MM.1S (cell line): ENCODE data around the gene ARPC1A.
A peak's percentile ranks its signal among the peaks of the same experiment; 100 is the strongest.

ENCODE experiments used
- DNase-seq: peaks from one replicate; pipeline ENCODE4 v3.0.0-alpha.2; 2015
- H2AFZ ChIP-seq: fragments of 300-600 bp; sonication (generic); 2 replicates; pipeline ENCODE4 v1.6.0; 2016; ENCODE audit warnings: antibody characterized with exemption, low read length
- H3F3A ChIP-seq: fragments of 300-600 bp; sonication (generic); 2 replicates; pipeline ENCODE4 v1.6.1; 2016; ENCODE audit warnings: mild to moderate bottlenecking, antibody characterized with exemption, low read length, moderate library complexity, mixed read lengths; ENCODE audit not compliant: insufficient read depth
- H3K27ac ChIP-seq: fragments of 300-600 bp; sonication (generic); 2 replicates; pipeline ENCODE4 v1.5.1; 2016; ENCODE audit warnings: mild to moderate bottlenecking, low read length
- H3K27me3 ChIP-seq: fragments of 300-600 bp; sonication (generic); replicated peaks from 2 replicates; pipeline ENCODE4 v1.6.0; 2016; ENCODE audit warnings: low read length; ENCODE audit not compliant: insufficient read depth
- H3K36me3 ChIP-seq: fragments of 300-600 bp; sonication (generic); replicated peaks from 2 replicates; pipeline ENCODE4 v1.6.1; 2016; ENCODE audit warnings: mild to moderate bottlenecking, low read length, mixed read lengths; ENCODE audit not compliant: insufficient read depth
- H3K4me1 ChIP-seq: fragments of 300-600 bp; sonication (generic); 2 replicates; pipeline ENCODE4 v1.6.1; 2016; ENCODE audit warnings: low read length, mixed read lengths
- H3K4me2 ChIP-seq: fragments of 300-600 bp; sonication (generic); 2 replicates; pipeline ENCODE4 v1.6.0; 2016; ENCODE audit warnings: low read depth, low read length
- H3K4me3 ChIP-seq: fragments of 300-600 bp; sonication (generic); 2 replicates; pipeline ENCODE4 v1.5.1; 2016; ENCODE audit warnings: low read length, mixed read lengths
- H3K79me2 ChIP-seq: fragments of 300-600 bp; sonication (generic); 2 replicates; pipeline ENCODE4 v1.6.1; 2016; ENCODE audit warnings: mixed run types, low read length, mixed read lengths
- H3K9ac ChIP-seq: fragments of 300-600 bp; sonication (generic); 2 replicates; pipeline ENCODE4 v1.6.1; 2016; ENCODE audit warnings: low read length, mixed read lengths
- H3K9me2 ChIP-seq: fragments of 300-600 bp; sonication (generic); replicated peaks from 2 replicates; pipeline ENCODE4 v1.6.1; 2016; ENCODE audit warnings: mild to moderate bottlenecking, low read length, mixed read lengths; ENCODE audit not compliant: insufficient read depth
- H3K9me3 ChIP-seq: fragments of 300-600 bp; sonication (generic); replicated peaks from 2 replicates; pipeline ENCODE4 v1.6.1; 2016; ENCODE audit warnings: mild to moderate bottlenecking, low read length, mixed read lengths; ENCODE audit not compliant: insufficient read depth
- H4K20me1 ChIP-seq: fragments of 300-600 bp; sonication (generic); 2 replicates; pipeline ENCODE4 v1.6.1; 2016; ENCODE audit warnings: mild to moderate bottlenecking, low read length, moderate library complexity, mixed read lengths; ENCODE audit not compliant: insufficient read depth
- CTCF ChIP-seq: fragments of 300-600 bp; sonication (generic); IDR thresholded peaks from 2 replicates; pipeline ENCODE4 v1.5.1; 2016; ENCODE audit warnings: antibody characterized with exemption, low read length, mixed read lengths
- EZH2 ChIP-seq: fragments of 300-600 bp; sonication (generic); optimal IDR thresholded peaks from 2 replicates; pipeline ENCODE3; 2017; ENCODE audit warnings: low read depth, mild to moderate bottlenecking, antibody characterized with exemption, low read length, mixed read lengths
- EZH2phosphoT487 ChIP-seq: fragments of 300-600 bp; sonication (generic); IDR thresholded peaks from 2 replicates; pipeline ENCODE4 v1.6.1; 2018; ENCODE audit warnings: antibody characterized with exemption, low read length

The ARPC1A gene

DNA sequence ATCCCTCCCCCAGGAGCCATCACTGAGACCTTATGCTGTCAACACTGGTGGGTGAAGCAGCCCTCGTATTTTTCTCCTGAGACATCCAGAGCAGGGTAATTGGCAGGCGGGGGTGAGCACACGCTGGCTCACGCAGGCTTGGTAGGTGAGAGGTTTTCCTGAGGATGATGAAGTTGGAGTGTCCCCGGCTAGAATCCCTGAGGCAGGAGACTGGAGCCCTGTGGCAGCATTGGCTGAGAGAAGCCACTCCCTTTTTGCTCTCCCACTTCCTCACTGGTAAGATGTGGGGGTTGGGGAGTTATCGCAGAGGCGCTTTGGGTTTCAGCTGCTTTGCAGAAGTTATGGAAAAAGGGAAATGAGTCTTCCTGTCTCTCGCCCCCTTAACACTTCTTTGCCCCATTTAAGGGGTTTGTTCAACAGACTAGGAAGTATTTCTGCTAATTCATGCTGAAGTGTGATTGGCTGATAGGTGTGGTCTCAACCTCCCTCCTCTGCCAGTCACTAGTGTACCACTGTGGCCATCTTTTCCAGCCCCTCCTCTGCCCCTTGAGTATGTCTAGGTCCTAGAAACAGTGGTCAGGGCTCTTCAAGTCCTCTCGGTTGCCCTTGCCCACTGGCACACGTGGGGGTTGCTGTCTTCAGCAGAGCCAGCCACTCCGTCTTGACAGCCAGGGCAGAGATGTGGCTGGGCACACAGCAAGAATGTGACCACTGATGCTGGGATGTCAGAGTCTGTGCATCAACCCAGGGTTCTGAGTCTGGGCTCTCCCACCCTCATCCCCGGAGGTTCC lies 54.5 kb downstream of the ARPC1A start:
- Histone ChIP-seq H3K9me2 (no peaks in the 10 kb centered on the region), H3K9me3 (no peaks in the 10 kb centered on the region), H3K27me3 (no peaks in the 10 kb centered on the region), H3K36me3 (no peaks in the 10 kb centered on the region; the same call in 1 of the 2 replicates), H3F3A (peaks cover 35% of the 10 kb centered on the region), H3K79me2 (peaks cover 74% of the 10 kb centered on the region), H3K27ac (peak overlapping the region; percentile 79), H2AFZ (peak overlapping the region; percentile 52), H3K4me1 (peaks cover 25% of the 10 kb centered on the region), H3K4me2 (peak overlapping the region; percentile 90), H3K4me3 (peak overlapping the region; percentile 49), H4K20me1 (no peaks in the 10 kb centered on the region), H3K9ac (peak overlapping the region; percentile 62)
- TF ChIP-seq CTCF (no peak), EZH2phosphoT487 (no peak), EZH2 (no peak)
- DNase-seq: no peak

DNA sequence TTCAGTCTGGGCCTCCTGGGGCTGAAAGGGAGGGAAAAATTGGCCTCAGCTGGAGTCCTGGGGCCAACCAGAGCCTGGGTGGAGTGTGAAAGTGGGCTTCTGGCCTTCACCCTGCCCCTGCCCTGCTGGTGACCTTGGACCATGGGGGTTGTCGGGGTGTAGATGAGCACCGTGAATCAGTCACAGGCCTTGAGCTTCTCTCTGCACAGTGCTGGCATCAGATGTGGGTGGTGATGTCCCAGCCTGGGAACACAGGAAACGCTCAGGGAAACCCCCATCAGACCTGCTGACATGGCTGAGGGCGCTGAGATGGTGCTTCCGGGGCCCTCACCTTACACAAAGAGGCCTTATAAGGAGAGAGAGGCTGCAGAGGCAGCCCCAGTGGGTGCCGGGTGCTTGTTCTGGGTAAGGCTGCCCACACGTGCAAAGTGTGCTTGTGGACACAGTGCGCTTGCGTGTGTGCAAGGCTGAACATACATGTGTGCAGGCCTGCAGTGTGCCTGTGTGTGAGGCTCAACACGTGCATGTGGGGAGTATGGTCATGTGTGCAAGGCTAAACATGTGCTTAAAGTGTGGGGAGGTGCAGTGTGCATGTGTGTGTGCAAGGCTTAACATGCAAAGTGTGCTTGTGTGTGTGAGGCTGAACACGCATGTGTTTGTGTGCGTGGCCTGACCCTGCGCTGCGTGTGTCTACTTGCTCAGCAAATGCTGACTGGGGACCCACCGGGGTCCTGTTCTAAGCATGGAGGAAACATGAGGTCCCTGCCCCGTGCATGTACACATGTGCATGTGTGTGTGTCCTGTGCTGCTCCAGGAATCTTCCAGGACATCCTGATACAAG lies 55.3 kb downstream of the ARPC1A start:
- H4K20me1 ChIP-seq: no peaks in the 10 kb centered on the region
- no peaks in the 10 kb centered on the region for H3K9me2 ChIP-seq
- no peaks in the 10 kb centered on the region for H3K27me3 ChIP-seq
- peaks cover 65% of the 10 kb centered on the region for H3K79me2 ChIP-seq
- peaks cover 25% of the 10 kb centered on the region for H3K4me1 ChIP-seq
- no peaks in the 10 kb centered on the region for H3K9me3 ChIP-seq
- H3F3A ChIP-seq: peaks cover 35% of the 10 kb centered on the region
- peak overlapping the region; percentile 79 for H3K27ac ChIP-seq
- H3K9ac ChIP-seq: peak overlapping the region; percentile 62
- peak; percentile 63 for DNase-seq
- H3K36me3 ChIP-seq: no peaks in the 10 kb centered on the region; the same call in 1 of the 2 replicates
- H2AFZ ChIP-seq: peak overlapping the region; percentile 52
- peak overlapping the region; percentile 49 for H3K4me3 ChIP-seq
- TF ChIP-seq EZH2phosphoT487 (no peak), CTCF (no peak), EZH2 (no peak)
- H3K4me2 ChIP-seq: peak overlapping the region; percentile 90

GRCh38 chr7:99381664-99382075 lies 56.0 kb downstream of the ARPC1A start:
- Histone ChIP-seq H3K9ac (no peak overlapping the region), H3K4me1 (peaks cover 25% of the 10 kb centered on the region), H3K27ac (no peak overlapping the region), H3K4me3 (no peak overlapping the region), H3K27me3 (no peaks in the 10 kb centered on the region), H3K9me2 (no peaks in the 10 kb centered on the region), H3K4me2 (no peak overlapping the region), H3K36me3 (no peaks in the 10 kb centered on the region; the same call in 1 of the 2 replicates), H2AFZ (no peak overlapping the region), H3F3A (peaks cover 35% of the 10 kb centered on the region), H4K20me1 (no peaks in the 10 kb centered on the region), H3K9me3 (no peaks in the 10 kb centered on the region), H3K79me2 (peaks cover 59% of the 10 kb centered on the region)
- DNase-seq: no peak
- no peak for TF ChIP-seq EZH2
- TF ChIP-seq EZH2phosphoT487: no peak
- no peak for TF ChIP-seq CTCF
